COLO829 (cell line): ENCODE measurements around the gene BSN.
"Not testable (repeated sequence)": the region's sequence is repeated elsewhere in the genome, so short reads cannot be mapped to it uniquely, and the experiment has no call there.

Experiments used
- DNase-seq: peaks from one replicate; pipeline ENCODE4 v3.0.0; 2012; ENCODE audit warnings: low spot score

Gene BSN

GRCh38 chr3:49675912-49676311 lies 121.6 kb downstream of the BSN start:
- no peak for DNase-seq

DNA sequence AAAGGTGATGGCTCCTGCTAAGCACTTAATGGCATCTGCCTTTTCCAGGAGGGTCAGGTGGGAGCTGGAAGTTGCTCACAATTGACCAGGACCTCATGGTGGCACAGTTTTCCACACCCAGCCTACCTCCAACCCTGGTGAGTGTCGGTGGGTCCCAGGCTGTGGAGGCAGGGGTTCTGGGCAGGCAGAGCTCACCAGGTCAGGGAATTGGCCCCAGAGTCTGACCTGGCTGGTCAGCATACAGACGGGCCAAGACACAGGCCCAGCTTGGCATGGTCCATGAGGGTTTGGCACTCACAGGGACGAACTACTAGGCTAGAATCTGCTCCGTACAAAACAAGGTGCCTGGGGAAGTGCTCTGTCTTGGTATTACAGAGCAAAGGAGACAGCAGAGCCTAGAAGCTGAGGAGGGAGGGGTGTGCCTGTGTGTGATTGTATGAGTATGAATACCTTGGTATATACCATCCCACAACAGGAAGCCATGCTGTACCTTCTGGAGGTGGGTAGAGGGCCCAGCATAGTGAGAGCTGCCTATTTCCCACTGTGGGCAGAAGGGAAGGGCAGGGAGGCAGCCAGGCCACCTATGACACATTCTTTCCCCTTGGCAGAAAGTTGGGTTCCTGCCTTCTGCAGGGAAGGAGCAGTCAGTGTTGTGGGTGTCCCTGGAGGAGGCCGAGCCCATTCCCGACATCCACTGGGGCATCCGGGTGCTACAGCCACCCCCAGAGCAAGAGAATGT lies 126.4 kb downstream of the BSN start:
- DNase-seq: no peak

- no peak for DNase-seq
Measured at GRCh38 chr3:49681232-49681522, 126.9 kb downstream of the BSN start.

- no peak for DNase-seq
Measured at GRCh38 chr3:49681543-49681942, 127.3 kb downstream of the BSN start.

GRCh38 chr3:49683162-49683561 lies 128.9 kb downstream of the BSN start:
- no peak for DNase-seq

DNA sequence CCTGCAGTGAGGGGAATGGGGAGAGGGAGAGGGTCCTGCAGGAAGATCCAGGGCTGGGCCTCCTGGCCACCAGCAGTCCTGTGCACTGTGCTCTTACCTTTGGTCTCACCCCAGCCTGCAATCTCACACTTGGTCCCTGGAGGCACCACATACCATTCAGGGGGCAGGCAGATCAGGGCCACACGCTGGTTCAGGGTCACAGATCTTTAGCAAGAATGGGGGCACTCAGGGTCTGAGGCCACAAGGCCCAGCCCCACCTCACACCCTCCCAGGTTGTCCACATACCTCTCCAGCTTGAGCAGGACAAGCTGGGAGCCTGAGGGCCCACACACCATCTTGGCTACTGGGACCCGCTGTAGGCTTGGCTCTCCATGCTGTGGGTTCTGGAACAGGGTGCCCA lies 130.2 kb downstream of the BSN start:
- not testable (repeated sequence) for DNase-seq

DNA sequence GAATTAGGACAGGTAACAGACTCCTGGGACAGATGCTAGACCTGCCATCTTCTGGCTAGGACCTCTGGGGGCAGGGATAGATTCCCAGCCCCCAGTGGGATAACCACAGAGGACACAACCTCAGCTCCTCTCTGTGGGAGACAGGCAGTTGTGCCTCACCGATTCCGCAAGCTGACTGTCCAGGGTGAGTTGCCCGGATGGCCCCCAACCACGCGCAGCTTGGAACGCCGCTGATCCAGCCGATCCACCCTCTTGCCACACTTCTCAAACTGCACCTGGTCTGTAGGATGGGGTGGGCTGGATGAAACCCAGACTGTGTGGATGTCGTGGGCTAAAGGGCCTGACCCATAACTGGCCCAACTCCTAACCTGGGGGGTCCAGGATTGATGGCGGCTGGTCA lies 130.8 kb downstream of the BSN start:
- DNase-seq: not testable (repeated sequence)

GRCh38 chr3:49685846-49686245 lies 131.6 kb downstream of the BSN start:
- not testable (repeated sequence) for DNase-seq

DNA sequence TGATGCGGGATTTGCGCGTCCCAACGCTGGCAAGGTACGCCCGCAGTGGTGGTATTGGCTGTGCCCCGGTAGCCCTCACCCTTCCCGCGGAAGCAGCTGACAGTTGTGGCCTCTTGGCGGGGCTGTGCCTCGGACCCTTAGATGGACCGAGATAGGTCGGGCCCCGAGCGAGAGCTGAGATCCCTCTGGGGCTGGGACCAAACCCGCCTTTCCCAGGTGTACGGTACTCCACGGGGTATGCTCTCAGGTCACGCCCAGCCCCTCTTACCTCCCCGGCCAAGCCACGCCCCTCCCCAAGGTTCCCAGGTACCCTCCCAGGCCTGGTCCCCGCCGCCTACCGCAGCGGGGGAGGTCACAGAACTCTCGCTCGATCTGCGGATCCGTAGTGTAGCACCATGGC lies 132.1 kb downstream of the BSN start:
- not testable (repeated sequence) for DNase-seq

GRCh38 chr3:49686769-49687423 lies 132.6 kb downstream of the BSN start:
- DNase-seq: not testable (repeated sequence)

- not testable (repeated sequence) for DNase-seq
Measured at GRCh38 chr3:49687424-49687795, 133.1 kb downstream of the BSN start.

DNA sequence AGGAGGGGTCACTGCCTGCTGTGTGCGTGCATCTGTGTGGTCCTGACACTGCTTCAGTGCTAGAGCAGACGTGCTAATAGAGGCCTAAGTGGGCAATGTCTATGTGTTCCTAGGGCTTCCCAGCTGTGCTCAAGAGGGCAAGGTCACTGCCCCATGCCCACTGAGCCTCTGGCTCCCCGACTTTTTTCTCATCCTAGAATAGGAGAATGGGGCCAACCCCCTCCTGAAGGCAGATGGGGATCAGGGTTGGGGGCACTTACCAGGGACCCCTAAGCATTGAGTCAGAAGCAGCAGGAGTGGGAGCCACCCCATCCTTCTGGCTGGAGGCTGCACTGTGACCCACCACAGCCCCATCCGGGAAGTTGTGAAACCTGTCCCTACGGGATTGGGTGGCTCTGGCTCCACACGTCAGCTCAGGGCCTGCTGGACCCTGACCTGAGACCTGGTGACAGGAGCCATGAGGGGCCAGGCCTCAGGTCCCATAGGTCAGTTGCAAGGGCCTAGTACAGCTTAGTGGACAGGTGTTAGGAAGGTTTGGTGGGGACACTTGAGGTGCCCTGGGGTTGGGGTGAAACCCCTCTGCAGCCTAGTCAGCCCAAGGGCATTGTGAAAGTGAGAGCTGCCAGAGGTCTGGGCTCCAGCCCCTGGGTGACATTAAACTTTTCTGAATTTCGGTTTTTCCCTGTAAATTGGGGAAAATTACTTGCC lies 134.2 kb downstream of the BSN start:
- DNase-seq: not testable (repeated sequence)

GRCh38 chr3:49689046-49689907 lies 135.0 kb downstream of the BSN start, which contains the start of the genes MST1 and RNF123:
Gene MST1, minus strand, starts transcription at chr3:49689474. Its CDS starts 783 bp downstream, at chr3:49688691.
Gene RNF123, plus strand, starts transcription at chr3:49689557. Its CDS starts 1,609 bp downstream, at chr3:49691166.
- DNase-seq: peak; percentile 97

DNA sequence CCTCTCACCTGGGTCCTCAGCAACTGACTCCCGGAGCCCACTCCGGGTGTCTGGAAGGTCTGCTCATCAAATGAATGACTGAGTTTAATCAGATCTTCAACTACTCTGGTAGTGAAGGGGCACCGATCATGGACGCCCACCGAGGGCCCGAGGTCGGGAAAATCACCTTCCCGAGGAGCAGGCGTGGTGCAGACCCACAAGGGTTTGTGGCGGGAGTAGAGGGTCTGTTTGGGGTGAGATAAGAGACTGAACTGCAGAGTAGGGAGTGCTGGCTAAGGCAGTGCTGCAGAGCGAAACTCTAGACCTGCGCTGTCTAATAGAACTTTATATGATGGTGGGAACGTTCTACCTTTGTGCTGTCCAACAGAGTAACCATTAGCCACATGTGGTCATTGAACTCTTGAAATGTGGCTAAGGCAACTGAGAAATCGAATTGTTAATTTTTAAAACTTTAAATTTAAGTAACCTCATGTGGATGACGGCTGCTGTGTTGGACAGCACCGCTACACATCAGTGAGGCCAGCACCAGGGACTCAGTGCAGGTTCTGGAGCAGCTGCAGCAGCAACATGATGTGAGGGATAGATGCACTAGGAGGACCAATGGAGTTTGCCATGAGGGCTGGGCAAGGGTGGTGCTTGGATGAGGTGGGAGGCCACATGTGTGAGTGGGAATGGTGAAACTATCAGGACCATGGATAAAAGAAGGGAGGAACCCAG lies 135.8 kb downstream of the BSN start:
- DNase-seq: not testable (repeated sequence)

GRCh38 chr3:49690856-49691255 lies 136.6 kb downstream of the BSN start:
- not testable (repeated sequence) for DNase-seq

DNA sequence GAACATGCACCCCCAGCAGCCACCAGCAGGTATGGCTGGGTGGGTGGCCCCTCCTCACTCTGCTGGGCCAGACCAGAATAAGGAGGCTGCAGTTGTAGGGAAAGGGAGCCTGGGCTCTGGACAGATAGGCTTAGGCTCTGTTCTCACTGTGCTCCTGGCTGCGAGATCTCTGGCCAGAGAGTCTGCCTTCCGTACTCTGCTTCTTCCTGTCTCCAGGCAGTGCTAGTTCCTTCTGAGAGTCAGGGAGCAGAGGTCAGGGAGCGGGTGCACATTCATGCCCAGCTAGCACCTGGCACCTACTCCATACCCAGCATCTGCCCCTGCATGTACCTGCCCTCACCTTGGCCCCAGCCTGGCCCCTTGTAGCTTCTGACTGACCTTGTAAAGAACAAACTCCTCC lies 137.2 kb downstream of the BSN start:
- DNase-seq: not testable (repeated sequence)

DNA sequence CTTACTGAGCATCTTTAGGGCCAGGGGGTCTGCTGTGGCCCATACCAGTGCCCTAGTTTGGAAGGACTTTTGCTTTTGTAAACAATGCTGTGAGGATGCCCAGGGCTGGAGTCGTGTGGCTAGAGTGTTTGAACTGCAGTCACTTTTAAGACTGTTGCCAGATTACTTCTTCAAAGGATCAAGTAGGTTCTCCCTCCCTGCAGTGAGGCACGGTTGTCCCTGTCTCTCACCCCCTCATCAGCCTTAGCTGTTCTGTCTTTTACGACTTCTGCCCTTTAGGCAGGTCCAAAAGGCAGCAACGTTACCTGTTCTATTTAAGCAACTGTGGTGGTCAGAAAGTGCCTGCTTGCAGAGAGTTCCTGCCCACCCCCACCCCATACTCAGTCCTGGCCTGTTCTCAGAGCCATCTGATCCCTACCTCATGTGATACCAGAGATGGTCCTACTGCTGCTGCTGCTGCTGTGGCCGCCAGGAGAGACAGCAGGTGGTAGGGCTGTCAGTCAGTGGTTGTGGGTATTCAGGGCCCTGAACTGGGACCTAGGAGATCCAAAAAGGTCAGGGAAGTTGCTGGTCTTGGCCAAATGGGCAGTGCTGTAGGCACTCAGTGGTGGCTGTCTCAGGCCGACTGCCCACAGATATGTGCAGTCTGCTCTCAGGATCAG lies 140.3 kb downstream of the BSN start:
- not testable (repeated sequence) for DNase-seq

GRCh38 chr3:49695350-49696015 lies 141.2 kb downstream of the BSN start:
- DNase-seq: not testable (repeated sequence)

DNA sequence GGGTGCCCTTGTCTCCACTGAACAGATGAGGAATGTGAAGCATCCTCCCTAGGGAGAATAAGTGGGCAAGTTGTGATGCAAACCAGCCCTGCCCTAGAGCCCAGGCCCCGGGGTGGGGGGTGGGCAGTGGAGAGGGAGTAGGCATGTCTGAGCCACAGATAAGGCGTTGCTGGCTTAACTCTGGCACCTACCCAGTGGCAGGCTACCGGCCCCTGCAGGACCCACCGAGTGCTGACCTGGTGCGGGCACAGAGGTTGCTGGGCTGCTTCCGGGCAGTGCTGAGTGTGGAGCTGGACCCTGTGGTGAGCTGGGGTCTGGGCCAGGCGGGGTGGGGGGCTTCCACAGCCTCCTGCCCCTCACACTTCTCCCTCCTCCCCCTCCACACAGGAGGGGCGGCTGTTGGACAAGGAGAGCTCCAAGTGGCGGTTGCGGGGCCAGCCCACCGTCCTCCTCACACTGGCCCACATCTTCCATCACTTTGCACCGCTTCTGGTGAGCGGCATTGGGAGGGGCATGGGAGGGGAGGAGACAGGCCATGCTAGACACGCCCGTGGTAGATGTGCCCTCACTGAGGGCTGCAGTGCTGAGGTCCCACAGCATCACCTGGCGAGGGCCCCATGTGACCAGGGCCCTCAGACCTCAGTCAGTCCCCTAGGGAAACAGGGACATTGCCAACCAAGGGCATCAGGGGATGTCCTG lies 145.2 kb downstream of the BSN start:
- no peak for DNase-seq

DNA sequence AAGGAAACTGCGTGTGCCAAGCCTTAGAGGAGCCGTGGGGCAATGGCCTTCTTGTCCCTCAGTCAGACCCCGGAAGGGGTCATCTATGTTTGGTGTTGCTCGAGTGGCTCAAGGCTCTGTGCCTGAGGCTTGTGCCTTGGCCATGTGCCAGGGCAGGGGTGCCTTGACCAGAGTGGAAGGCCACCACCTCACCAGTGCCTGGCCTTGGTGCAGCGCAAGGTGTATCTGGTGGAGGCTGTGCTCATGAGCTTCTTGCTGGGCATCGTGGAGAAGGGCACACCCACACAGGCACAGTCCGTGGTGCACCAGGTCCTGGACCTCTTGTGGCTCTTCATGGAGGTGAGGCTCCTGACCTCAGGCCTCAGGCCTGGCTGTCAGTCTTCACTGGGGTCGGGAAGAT lies 145.7 kb downstream of the BSN start:
- DNase-seq: no peak
